ENCODE results near the gene KDF1.

GRCh38 chr1:26909951-26910342, 50.3 kb downstream of the KDF1 start:
- TF ChIP-seq CTCF (conservative IDR thresholded peaks at IDR 0.05; ENCODE audit: low read length) (no peak), EZH2phosphoT487 (IDR thresholded peaks at IDR 0.05; ENCODE audit: borderline replicate concordance) (no peak)

Data from Loucy (cell line).